ENCODE measurements around the gene CTTN.
"Not testable (repeated sequence)": the region's sequence is repeated elsewhere in the genome, so short reads cannot be mapped to it uniquely, and the experiment has no call there.

Gene CTTN

DNA sequence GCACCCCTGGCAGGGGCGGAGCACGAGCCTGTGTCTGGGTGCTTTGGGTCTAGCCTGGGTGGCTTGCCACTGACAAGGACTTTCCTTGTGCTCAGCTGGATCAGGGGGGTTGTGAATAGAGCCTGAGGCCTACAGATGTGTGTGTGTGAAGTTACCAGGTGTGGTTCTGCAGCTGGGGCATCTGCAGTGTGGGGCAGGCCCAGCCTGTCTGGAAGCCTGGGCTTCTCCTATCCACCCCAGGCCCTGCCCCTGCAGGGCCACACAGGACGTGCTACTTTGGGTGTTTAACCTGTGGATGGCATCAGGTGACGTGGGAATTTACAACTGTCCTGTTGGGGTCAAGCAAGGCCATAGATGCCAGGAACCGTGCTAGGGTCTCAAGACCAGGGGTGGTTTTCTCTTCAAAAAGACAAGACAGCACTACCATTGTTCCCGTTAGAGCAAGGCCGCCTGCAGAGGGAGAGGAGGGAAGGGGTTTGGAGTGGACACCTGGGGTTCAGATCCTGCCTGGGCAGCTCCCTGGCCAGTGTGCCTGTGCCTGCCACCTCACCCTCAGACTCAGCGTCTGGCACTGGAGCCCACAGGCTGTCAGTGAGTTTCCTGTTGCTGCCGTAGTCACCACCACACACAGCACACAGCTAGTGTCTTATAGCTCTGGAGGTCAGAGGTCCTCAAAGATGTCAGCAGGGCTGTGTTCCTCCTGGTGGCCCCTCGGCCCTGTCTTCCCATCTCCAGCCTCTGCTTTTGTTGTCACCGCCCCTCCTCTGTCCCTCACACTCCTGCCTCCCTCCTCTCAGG is 31.6 kb downstream of the CTTN start:
- DNase-seq = no peak

DNA sequence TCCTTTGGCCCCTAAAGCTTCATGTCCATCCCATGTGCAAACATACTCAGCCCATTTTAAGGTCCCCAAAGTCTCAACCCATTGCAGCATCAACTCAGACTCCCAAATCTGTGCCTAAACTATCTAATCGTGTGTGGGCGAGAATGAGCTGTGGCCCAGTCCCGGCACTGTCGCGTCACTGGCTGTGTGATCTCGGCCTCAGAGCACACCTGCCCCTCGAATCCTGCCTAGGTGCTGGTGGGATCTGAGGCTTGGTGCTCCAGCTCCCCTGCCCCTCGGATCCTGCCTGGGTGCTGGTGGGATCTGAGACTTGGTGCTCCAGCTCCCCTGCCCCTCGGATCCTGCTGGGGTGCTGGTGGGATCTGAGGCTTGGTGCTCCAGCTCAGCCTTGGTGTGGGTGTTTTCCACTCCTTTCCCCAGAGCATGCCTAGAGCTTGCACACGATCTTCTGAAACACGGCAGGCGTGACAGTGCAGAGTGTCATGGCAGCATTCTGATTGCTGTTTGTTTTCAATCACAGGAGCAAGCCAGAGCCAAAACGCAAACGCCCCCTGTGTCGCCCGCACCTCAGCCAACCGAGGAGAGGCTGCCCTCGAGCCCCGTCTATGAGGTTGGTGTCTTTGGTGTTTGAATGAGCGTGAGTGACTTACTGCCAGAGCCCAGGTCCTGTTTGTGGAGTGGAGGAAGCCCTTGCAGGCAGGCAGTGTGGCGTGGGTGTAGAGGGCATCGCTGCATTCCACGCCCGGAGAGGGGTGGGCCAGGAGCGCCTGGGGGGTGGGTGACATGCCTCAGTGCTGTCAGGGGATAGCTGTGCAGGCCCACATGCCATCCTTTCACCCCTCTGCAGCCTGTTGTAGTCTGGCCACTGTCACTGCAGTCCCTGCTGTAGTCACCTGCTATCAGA is 32.6 kb downstream of the CTTN start:
- no peak for DNase-seq

DNA sequence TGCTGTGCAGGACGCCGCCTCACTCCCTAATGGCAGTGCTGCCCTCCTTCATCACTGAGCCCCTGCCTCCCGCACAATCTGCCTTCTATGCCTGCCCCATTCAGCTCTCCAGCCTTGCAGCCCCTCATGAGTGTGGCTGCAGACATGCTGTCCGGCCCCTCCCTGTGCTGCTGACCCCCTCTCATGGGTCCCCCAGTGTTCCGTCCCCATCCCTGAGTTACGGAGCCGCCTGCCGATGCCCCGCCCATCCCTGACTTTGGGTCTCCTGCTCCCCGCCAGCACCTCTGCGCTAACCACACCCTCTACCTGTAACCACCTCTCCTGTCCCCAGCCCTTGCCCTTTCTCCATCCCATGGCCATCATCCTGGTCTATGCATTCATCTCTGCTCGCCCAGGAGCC is 33.3 kb downstream of the CTTN start:
- no peak for DNase-seq

DNA sequence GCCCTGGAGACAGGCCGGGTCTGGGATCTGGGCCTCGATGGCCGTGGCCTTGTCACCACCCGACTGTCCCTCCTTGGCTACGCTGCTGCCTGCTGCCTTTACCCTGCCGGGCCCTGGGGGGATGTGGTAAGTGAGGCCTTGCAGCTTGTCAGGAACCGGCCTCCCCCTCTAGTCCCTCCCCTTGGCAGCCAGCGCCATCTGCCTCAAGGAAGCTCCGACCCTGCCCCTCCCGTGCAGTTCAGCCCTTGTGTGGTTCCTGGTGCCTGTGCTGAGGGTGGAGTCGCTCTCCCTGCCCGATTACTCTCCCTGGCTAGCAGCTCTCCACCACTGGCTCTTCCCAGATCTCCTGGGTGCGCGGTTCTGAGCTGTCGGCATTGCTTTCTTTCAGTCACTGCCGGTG is 33.7 kb downstream of the CTTN start:
- no peak for DNase-seq

DNA sequence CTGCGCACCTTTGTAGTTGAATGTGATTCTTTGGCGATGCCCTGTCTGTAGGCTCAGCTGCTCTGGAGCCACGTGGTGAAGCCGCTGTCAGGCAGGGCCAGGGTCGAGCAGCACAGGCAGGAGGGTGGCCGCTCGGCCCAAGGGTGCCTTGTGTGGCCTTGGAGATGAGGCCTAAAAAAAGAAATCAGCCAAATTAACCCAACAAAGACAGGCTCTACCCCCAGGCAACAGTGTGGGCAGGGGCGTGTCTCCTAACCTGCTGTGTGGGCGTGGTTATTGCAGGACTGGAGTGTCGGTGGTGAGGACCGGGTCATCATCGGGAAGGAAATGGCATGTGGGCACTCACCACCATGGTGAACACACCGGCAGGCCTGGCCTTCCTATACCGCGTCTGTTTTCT is 34.3 kb downstream of the CTTN start:
- DNase-seq = no peak

DNA sequence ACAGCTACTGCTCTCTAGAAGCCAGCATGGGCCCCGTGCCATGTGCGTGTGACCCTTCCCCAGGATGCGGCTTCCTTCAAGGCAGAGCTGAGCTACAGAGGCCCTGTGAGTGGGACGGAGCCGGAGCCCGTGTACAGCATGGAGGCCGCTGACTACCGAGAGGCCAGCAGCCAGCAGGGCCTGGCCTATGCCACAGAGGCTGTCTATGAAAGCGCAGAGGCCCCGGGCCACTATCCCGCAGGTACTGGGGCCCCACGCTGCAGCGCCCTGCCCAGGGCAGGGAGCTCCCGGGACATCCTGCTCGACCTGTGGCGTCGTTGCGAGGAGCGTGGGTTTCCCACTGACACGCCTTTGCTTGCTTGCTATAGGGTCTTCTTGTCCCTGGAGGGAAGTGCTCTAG is 34.7 kb downstream of the CTTN start:
- no peak for DNase-seq

DNA sequence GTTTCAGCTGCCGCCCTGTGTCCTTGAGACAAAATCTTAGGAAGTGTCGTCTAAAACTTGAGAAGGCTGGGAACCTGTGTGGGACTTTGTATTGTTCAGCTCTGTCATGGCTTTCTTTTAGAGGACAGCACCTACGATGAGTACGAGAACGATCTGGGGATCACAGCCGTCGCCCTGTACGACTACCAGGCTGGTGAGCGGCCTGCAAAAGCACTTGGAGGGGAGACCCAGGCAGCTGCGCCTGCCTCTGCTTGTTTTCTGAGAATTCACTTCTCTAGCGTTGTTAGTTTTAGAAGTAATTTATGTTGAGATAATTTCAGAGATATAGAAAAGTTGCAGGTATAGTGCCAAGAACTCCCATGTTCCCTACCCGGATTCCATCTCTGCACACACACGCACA is 35.2 kb downstream of the CTTN start:
- no peak for DNase-seq

DNA sequence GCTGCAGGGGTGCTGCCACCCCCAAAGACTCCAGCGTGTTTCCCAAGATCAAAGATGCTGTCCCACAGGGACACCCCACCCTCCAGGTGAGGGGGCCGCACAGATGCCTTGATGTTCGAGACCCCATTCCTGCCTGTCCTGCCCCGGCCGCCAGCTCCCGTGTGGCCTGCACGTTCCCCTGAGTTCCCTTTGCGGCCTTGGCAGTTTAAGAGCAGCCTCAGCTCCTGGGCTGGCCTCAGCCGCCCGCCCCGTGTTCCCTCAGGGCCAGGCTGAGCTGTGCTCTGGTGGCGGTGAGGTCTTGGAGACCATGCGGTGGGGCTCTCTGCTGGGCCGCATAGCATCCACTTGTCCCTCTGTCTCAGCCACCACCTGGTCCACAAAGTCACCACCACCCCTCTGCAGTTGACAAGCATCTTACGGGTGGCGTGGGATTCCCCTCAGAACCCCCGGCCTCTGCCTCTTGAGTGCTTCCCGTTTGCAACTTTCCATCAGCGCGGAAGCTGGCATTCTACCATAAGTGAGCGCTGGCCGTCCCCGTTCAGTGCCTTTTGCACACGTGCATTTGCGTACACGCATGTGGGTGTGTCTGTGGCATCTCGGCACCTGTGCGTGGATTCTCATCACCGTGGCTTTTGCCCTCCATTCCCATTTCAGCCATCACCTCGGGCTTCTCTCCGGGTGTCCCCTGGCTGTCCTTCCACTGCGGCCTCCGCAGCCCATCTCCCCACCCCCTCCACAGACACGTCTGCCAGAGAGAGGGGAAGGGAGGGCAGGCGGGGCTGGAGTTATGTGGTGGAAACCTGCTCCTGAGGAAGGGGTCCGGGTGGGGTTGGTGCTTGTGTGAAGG is 35.9 kb downstream of the CTTN start:
- DNase-seq = no peak

DNA sequence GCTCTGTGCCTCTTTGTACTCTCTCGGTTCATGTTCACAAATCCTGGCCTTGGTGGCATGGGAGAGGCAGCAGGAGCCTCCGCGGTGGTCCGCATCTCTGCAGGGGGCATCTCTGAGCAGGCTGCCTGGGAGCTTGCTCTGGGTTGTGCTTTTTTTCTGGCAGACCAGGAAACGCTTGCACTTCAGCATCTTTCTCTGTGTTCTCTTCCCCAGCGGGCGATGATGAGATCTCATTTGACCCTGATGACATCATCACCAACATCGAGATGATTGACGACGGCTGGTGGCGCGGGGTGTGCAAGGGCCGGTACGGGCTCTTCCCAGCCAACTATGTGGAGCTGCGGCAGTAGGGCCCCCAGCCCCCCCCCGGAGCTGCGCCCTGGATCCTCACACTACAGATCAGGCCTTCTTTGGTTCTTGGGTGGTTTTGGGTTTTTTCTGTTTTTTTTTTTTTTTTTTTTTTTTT is 36.5 kb downstream of the CTTN start:
- no peak for DNase-seq

DNA sequence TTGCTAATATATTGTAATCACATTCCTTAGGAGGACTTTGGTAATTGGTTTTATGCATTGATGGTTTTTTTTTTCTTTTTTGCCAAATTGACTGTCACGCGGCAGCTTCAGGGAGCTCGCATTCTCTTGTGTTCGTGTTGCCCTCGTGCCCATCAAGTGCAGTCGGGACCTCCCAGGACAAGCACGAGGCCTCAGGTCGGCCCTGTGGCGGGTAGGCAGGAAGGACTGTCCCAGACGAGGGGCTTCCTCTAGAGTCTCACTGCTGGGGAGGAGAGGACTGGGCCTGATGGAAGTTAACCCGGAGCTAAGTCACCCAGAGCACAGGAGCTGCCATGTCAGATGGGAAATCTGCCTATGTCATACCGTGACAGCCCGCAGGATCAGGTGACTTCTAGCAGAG is 37.0 kb downstream of the CTTN start:
- no peak for DNase-seq

DNA sequence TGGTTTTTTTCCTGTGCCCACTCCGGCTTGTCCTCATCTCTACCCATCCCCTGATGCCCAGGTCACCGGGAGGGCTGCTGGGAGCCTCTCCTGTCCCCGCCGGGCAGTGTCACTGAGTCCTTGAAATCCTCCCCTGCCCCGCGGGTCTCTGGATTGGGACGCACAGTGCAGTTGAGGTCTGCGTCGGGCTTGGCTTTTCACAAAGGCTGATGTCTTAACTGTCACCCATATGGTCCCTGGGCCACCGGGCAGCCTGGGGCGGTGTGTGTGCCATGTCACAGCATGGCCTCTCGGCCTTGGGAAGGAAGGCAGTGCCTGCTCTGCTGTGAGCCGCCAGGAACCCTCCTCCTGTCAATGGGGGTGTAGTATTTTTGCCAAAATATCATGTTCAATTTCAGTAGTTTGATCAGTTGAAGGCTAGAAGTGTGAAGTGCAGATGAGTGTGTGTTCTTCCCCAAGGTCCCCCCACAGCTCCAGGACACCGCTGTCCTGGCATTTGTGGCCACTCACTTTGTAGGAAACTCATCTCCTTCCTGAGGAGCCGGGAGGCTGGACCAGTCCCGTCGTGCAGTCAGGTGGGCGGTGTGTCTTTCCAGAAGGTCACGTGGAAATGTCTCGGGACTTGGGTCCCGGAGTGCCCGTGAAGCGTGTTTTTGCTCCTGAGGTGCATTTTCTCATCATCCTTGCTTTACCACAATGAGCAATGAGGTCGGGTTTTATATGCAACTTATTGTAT is 37.6 kb downstream of the CTTN start:
- no peak for DNase-seq

DNA sequence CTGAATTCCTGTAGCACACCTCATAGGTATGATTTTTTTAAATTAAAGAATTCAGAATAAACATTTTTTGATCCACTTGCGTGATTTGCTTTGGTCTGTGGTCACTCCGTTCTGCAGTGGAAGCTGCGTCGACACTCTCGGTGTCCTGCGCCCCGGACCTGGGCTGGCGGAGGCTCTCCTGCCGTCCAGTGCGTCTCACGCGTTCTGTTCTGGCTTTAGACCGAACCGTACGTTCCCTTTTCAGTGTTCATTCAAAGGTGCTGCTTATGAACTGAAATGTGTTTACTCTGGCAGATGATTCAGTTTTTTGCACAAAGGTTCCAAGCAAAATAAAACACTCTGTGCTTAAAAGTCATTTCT is 38.2 kb downstream of the CTTN start:
- no peak for DNase-seq

DNA sequence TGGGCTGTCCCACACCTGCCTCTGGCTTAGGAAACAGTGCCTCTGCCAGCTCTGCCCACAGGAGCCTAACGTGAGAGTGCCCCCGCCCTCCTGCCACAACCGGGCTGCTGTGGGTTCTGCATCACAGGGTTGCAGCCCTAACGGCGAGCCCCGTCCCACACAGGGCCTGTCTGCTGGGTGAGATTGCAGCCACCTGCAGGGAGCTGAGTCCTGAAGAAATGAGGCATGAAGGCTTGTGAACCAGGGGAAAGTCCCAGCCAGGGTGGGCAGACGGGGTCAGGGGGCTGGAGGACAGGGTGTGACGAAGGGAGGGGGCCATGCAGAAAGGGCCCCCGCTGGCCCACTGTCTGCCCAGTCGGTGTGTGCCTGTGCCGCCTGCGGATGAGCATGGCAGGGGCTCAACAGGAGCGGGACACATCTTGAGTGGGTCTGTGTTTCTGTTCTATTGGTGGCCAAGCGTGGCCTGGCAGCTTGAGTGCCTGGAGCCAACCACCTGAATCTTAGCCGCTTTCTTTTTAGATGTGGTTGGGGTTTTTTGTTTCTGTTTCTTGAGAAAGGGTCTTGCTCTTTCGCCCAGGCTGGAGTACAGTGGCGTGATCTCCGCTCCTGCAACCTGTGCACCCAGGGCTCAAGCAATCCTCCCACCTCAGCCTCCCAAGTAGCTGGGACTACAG is 38.9 kb downstream of the CTTN start:
- DNase-seq = no peak

DNA sequence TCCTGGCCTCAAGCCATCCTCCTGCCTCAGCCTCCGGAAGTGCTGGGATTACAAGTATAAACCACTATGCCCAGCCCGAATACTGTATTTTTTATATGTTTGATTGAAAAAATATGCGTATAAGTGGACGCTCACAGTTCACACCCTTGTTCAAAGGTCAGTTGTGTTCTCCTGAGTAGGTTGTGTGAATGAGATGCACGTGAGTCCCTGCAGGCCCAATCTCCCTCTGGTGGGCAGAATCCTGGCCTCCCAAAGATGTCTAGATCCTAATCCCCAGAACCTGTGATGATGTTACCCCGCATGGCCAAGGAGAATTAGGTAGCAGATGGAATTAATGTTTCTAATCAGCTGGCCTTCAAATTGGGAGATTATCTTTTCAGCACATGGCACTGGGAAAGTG is 41.9 kb downstream of the CTTN start:
- DNase-seq = no peak

DNA sequence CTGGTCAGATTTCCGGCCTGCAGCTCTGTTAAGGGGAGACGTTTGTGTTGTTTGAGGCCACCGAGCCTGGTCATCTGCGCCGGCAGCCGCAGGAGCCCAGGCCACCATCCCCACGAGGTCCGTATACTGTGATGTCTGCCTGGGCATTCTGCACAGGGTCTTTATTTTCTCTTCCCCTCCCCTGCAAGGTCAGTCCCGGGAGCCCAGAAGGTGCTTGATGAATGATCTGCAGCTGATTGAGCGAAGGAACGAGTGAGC is 45.4 kb downstream of the CTTN start:
- no peak for DNase-seq

DNA sequence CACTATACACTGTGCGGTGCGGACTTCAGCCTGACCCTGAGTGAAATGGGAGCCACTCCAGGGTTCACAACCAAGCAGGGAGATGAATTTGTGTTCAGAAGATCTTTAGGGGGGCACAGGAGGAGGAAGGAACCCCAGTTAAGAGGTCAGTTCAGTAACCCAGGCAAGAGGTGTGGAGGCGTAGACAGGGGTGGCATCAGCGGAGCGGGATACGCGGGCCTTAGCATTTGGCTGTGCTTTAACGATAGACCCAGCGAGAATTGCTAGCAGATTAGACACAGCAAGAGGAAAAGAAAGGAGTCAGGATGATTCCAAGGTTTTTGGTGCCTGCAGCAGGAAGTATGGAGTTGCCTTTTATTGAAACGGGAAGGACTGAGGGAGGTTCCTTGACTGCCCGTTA is 46.8 kb downstream of the CTTN start:
- DNase-seq = no peak

DNA sequence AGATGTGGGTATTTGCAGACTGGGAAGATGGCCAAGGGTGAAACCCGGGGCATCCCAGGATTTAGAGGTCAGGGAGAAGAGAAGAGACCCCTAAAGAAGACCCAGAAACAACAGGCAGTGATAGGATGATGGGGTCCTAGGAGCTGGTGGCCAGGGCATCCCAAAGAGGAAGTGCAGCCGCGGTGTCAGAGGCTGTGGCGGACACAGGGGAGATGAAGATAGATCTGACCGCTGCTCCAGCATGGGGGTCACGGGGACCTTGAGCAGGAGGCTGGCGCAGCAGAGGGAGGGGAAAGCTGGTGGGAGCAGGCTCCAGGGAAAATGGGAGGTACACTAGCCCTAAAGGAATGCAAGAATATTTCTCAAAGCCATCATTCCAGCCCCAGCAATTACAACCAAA is 47.3 kb downstream of the CTTN start:
- no peak for DNase-seq

DNA sequence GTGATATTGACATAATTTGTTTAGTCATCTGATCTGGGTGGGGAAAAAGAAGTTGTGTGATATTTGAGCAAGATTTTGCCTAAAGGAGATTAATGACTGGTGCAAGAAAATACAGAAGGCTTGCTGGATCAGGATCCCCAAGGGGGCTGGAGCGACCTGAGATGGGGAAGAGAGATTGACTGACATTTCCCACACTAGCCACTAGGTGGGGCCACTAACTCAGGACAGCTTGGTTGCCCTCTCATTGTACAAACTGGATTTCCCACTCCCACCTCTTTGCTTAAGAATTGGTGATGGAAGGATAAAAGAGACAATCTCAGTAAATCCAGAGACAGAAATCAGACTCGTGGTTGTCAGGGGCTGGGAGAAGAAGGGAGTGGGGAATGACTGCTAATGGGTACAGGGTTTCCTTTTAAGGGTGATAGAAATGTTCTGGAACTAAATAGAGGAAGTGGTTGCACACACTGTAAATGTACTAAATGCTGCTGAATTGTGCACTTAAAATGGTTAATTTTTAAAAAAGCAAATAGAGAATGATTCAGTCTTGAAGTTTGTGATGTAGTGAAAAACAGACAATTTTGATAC is 50.7 kb downstream of the CTTN start:
- no peak for DNase-seq

DNA sequence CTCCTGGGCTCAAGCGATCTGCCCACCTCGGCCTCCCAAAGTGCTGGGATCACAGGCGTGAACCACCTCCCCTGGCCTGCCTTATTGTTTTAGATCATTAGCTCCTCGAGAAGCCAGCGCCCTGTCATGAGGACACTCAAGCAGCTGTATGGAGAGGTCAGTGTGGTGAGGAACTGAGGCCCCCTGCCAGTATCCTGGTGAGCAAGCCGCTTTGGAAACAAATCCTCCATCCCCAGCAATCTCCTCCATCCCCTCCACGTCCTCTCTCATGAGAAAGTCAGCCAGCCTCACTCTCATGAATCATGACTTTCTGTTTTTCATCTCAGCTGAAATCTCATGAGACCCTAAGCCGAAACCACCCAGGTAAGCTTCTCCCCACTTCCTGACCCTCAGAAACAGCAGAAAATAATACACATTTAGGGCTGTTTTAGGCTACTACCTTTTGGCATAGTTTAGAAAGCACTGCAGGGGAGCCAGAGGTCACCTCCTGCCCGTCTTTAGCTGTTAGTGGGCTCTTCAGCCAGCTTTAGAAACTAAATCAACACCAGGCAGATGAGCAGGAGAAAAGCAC is 56.0 kb downstream of the CTTN start:
- DNase-seq = no peak

DNA sequence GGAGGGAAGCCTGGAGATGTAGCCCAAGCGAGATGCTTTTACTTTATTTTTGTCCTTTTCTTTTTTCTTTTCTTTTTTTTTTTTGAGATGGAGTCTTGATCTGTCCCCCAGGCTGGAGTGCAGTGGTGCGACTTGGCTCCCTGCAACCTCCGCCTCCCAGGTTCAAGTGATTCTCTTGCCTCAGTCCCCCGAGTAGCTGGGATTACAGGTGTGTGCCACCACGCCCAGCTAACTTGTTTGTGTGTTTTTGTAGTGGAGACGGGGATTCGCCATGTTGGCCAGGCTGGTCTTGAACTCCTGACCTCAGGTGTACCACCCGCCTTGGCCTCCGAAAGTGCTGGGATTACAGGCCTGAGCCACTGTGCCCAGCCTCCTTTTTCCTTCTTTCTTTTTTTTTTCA is 56.5 kb downstream of the CTTN start:
- not testable (repeated sequence) for DNase-seq

DNA sequence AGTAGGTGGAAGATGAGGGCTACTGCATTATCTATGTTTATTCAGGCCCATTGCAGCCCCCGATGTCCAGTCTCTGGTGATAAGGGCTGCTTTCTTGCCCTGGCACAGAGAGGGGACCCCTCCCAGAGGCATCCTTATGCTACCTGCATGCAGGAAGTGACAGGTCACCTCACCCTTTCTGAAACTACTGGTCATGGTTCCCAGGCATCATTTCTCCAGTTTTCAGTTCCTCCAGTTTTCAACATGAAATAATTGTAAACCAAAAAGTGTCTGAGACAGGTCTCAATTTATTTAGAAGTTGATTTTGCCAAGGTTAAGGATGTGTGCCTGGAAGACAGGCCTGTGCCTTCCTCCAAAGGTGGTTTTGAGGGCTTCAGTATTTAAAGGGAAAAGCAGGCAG is 57.0 kb downstream of the CTTN start:
- no peak for DNase-seq

Measured in NCI-H526 (cell line).